ENCODE measurements around the gene ZIC2. TPM values are rescaled to one million over a fixed set of nuclear protein-coding genes. Genes with fewer than 3 reads are reported as not detected.
A peak's percentile ranks its signal among the peaks of the same experiment; 100 is the strongest.
"Not testable (repeated sequence)": the region's sequence is repeated elsewhere in the genome, so short reads cannot be mapped to it uniquely, and the experiment has no call there.

ZIC2 gene
- 0.91 TPM for polyA plus RNA-seq (2013, experiment 1 of 2; ENCODE audit: insufficient read length)
- 0.75 TPM for polyA plus RNA-seq (2013, experiment 2 of 2; ENCODE audit: insufficient read length)

DNA sequence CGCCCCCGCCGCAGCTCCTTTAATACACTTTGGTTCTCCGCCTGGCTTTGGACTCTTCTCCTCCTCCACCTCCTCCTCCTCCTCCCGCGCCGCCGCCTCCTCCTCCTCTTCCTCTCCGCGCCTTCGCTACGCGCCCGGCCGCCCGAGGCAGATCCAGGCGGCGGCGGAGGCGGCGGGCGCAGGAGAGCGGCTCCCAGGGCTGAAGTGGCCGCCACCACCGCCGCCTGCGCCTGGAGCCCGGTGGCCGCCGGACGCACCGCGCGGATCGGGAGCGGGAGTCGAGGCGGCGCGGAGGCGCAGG, at the start of gene ZIC2:
ZIC2 (plus strand) TSS at position 50 of the 301 bp plus-strand sequence. CDS start 281 bp downstream, outside the sequence.
- peak; percentile 37 for DNase-seq

- DNase-seq, result no peak
These were observed 48.7 kb upstream of the ZIC2 start for GRCh38 chr13:99932912-99933311.

- DNase-seq, result no peak
These were observed 45.8 kb upstream of the ZIC2 start for GRCh38 chr13:99935772-99936171.

GRCh38 chr13:99938635-99939034, 42.9 kb upstream of the ZIC2 start:
- no peak for DNase-seq

DNA sequence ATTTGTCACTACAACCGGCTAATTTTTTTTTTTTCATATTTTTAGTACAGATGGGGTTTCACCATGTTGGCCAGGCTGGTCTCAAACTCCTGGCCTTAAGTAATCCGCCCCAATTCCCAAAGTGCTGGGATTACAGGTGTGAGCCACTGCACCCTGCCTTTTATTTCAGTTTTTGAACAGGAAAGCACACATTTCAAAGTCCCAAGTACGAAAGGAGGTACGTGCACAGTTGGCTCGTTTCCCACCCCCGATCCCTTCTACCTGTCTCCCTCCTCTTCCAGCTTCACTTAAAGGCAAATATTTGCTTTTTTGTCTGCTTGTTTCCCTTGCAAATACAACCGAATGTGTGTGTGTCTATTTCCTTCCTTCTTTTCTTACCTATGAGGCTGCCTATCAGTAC, 40.5 kb upstream of the ZIC2 start:
- DNase-seq, result no peak

DNA sequence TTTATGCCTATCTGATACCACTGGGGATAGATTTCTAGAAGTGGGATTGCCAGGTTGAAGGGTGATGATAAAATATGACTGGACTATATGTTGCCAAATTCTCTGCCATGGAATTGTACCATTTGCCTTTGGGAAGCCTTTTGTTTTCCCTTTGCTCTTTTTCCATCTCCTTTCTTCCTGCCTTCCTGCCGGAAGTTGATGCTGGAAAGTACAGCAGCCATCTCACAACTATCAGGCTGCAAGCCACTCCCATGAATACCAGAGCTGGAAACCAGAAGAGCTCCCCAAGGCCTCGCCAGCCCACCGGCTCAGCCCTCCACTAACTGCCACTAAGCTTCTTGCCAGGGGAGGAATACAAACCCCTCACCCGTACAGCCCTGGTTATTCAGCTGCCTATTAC, 39.7 kb upstream of the ZIC2 start:
- no peak for DNase-seq

DNA sequence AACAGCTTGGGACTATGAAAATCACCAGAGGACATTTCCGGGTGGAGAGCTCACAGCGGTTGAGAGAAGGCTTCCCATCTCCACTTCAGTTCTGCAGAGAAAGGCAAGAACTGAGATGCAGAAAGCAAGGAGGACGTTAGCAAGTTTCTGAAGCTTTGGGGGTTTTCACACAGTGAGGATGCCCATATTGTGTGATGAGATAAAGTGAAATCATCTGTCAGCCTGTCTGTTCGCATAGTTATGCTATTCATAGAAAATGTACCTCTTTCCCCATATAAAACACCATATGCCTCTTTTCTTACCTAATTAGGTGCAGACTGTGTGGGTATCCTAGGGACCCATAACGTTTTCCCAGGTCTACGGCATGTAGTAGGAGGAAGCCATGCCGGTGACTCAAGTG, 37.5 kb upstream of the ZIC2 start:
- DNase-seq, result no peak

DNA sequence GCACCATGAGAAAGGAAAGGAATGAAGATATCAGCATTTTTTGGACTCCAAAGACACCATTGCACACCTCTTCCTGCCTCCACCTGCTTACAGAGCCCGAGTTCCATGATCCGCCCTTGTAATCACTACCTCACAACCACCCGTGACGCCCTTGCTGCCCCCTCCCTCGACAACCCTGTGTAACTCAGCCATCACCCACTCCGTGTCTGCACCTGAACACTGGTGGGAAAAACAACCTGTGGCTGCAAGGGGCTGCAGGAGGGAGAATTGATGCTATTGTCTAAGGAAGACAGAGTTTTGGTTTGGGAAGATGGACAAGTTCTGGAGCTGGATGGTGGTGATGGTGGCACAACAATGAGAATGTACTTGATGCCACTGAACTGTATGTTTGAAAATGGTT, 37.0 kb upstream of the ZIC2 start:
- no peak for DNase-seq

- not testable (repeated sequence) for DNase-seq
These were observed 36.1 kb upstream of the ZIC2 start for GRCh38 chr13:99945515-99945914.

- no peak for DNase-seq
These were observed 33.9 kb upstream of the ZIC2 start for GRCh38 chr13:99947666-99948065.

DNA sequence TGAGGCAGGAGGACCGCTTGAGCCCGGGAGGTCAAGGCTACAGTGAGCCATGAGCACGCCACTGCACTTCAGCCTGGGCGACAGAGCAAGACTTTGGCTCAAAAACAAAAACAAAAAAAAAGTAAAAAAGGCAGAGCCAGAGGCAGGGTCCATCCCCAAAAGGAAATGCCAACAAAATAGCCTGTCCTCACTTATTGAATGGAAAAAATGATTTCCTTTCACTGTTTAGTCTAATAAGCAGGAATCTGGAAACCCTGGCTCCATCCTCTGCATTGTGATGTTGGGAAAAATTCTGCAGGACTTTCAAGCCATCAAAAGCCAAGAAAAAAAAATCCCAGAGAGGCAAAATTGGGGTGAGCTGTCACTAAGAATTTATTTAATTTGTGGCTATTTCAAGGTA, 33.2 kb upstream of the ZIC2 start:
- no peak for DNase-seq

- DNase-seq, result no peak
These were observed 32.5 kb upstream of the ZIC2 start for GRCh38 chr13:99948907-99949678.

DNA sequence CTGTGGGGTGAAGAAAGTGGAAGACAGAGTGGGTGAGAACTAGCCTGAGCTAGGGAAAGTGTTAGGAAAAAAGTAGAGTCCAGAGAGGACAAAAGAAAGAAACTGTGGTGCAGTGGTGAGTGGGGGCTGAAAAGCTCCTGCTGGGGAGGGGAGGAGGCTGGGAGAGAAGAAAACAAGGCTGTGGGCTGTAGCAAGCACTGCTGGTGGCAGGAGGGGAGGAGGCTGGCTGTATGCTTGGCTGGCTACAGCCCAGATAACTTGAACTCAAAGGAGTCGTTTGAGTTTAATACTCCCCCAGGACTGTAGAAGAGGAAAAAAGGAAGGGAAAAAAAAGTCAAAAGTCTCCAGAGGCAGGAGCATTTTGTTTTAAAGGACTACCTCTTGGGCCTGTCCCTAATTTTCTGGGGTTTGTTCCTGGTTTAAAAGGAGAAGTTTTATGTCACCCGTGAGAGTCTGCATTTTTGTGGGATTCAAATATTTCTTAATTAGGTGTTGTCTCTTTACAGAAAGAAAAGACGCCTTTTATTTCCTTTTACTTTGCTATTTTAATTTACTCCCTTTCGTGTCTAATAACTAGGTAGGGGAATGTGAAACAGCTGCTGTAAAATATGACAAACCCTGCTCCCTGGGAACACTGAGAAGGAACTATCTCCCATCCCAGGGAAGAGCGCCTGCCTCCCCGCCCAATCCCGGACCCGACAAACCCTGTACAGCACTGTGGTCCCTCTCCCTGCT, 31.7 kb upstream of the ZIC2 start:
- no peak for DNase-seq

- DNase-seq, result not testable (repeated sequence)
These were observed 29.9 kb upstream of the ZIC2 start for GRCh38 chr13:99951666-99952065.

DNA sequence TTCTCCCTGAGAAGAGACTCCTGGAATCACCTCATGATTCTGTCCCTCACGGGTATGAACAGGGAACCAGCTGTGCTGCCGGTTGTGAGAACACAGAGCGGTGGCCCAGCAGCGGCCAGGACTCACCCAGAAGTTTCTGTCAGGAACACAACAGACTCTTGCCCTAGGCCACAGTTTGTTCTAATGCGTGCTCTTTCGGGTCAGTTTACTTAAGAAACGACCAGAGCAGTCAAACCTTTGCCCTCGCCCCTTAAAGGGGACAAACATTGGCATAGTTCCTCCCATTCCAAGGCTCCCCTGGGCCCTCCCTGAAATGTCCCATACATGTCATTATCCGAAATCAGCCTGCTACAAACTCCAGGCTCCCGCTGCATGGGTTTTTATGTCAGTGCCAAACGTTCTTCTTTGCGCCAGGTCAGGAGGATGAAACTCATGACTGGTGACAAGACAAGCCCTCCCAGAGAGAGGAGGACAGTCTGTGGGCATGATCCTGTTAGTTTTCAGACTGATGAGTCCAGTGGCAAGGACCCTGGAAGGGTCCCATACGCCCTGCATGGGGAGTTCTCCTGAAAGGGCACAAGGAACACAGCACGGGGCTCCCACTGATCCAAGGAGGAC, 28.3 kb upstream of the ZIC2 start:
- DNase-seq, result no peak

DNA sequence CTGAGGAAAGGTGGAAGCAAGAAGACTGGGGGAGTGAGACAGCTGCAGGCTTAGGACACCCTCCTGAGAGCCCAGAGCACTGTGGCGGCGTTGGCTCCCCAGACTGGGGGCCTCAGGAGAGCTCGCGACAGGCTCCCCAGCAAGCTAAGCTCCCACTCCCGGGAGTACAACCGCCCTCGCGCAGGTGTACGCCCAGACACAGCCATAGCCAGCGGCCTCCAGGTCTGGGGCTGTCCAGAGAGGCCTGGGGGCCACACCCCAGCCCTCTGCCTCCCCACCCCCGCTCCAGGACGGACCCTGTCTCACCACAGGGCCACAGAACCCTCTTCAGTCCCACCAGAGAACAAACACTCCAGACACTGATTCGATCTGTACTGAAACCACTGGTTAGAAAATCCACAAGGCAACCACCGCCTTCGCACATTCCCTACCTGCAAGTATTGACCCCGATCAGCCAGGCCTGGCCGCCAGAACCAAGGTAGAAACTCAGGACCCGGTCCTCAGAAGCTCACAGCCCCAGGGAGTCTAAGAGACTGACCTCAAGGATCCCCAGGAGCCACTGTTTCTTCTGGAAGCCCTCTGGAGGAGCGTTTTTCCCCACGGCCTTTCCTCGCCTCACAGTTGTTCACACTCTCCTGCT, 26.4 kb upstream of the ZIC2 start:
- DNase-seq, result no peak

GRCh38 chr13:99955747-99956472, 25.7 kb upstream of the ZIC2 start:
- DNase-seq, result peak; percentile 40

DNA sequence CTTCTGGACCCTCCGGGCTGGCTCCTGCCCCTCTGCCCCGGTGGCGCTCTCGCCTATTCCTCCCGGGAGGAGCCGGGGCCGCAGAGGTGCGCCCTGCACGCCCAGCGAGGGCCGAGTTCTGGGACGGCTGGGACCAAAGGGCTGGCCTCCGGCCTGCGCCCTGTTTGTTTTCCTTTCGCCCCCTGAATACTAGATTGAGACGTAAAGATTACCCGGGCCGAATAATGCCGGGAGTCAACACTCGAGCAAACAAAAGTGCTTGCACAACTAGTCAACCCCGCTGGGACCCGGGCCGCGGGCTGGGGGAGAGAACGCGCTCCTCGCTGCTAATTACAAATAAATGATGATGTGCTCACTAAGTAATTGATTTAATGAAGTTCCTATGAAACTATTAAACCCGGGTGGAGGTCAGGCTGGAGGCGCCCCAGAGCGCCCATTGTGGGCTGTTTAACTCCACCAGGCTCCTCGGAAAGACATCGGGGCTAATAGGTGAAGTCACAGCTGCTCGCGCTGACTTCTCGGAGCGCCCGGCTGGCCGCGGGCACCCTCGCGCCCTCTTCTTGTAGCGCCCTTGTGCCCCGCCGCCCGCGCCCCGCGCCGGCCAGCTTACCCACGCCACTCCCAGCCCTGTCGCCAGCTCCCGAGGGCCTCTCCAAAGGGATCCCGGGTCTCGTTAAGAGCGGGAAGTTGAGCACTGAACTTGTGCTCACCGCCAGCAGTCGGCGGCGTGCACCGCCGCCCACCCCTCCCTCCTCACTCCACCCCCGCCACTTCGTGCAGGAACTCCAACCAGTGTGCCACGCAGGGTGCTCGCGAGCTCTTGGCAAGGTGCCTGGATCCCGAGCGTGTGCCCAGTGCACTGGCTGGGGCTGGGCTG, 24.9 kb upstream of the ZIC2 start:
- no peak for DNase-seq

- no peak for DNase-seq
These were observed 23.0 kb upstream of the ZIC2 start for GRCh38 chr13:99958406-99959126.

- DNase-seq, result no peak
These were observed 22.5 kb upstream of the ZIC2 start for GRCh38 chr13:99959127-99959539.
